ENCODE results near the gene KLHL21. TPM values are rescaled to one million over a fixed set of nuclear protein-coding genes. Genes with fewer than 3 reads are reported as not detected.

The KLHL21 gene
- total RNA-seq, 2 donors from 2014 or later, result 10.9 to 13.2 TPM

DNA sequence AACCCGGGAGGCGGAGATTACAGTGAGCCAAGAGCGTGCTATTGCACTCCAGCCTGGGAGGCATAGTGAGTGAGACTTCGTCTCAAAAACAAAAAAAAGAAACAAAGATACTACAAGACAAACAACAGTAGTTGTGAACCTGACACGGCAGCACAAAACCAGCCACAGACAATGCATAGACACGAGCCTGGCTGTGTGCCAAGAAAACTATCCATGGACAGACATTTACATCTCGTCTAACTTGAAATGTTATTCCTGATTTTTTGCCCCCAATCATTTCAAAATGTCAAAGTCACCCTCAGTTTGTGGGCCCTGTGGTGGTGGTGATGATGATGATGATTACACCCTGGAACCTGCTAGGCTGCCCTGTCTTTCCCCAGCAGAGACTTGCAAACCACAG, 6.3 kb downstream of the KLHL21 start:
- Histone ChIP-seq H3K9me3 (ENCODE audit: control insufficient read depth, low read length) (no peaks in the 10 kb centered on the region), H3K4me3 (ENCODE audit: low read length) (no peak overlapping the region), H3K4me1 (ENCODE audit: control insufficient read depth, insufficient read depth, low read length) (peaks cover 4% of the 10 kb centered on the region), H3K9ac (ENCODE audit: extremely low read depth, low read length, poor library complexity, severe bottlenecking) (no peak overlapping the region), H3K27ac (ENCODE audit: low read depth, low read length) (no peak overlapping the region), H3K27me3 (ENCODE audit: control insufficient read depth, insufficient read depth, low read length, poor library complexity, severe bottlenecking) (no peaks in the 10 kb centered on the region), H3K36me3 (ENCODE audit: control insufficient read depth, insufficient read depth, low read length) (peaks cover 62% of the 10 kb centered on the region)
- TF ChIP-seq, protein P1, sequence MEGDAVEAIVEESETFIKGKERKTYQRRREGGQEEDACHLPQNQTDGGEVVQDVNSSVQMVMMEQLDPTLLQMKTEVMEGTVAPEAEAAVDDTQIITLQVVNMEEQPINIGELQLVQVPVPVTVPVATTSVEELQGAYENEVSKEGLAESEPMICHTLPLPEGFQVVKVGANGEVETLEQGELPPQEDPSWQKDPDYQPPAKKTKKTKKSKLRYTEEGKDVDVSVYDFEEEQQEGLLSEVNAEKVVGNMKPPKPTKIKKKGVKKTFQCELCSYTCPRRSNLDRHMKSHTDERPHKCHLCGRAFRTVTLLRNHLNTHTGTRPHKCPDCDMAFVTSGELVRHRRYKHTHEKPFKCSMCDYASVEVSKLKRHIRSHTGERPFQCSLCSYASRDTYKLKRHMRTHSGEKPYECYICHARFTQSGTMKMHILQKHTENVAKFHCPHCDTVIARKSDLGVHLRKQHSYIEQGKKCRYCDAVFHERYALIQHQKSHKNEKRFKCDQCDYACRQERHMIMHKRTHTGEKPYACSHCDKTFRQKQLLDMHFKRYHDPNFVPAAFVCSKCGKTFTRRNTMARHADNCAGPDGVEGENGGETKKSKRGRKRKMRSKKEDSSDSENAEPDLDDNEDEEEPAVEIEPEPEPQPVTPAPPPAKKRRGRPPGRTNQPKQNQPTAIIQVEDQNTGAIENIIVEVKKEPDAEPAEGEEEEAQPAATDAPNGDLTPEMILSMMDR (conservative IDR thresholded peaks at IDR 0.05), result no peak
- no peak for DNase-seq
- Mint-ChIP-seq H3K4me1 (peaks cover 8% of the 10 kb centered on the region), H3K27me3 (ENCODE audit: insufficient read depth) (no peaks in the 10 kb centered on the region), H3K36me3 (ENCODE audit: low read depth) (peaks cover 34% of the 10 kb centered on the region), H3K4me3 (no peak overlapping the region), H3K9me3 (no peaks in the 10 kb centered on the region), H3K27ac (no peak overlapping the region)
- WGBS, 2 experiments (ENCODE audit: insufficient coverage in 1 of 2, insufficient read length in 1 of 2), result 96 to 98% methylated on average over 4 to 7 of the region's 7 CpGs

GRCh38 chr1:6594977-6595740, 7.5 kb downstream of the KLHL21 start:
- H3K4me3 Mint-ChIP-seq, result no peak overlapping the region
- TF ChIP-seq, protein P1 (conservative IDR thresholded peaks at IDR 0.05), result no peak
- Histone ChIP-seq H3K4me1 (ENCODE audit: control insufficient read depth, insufficient read depth, low read length) (peaks cover 4% of the 10 kb centered on the region), H3K9me3 (ENCODE audit: control insufficient read depth, low read length) (no peaks in the 10 kb centered on the region), H3K36me3 (ENCODE audit: control insufficient read depth, insufficient read depth, low read length) (peaks cover 69% of the 10 kb centered on the region), H3K4me3 (ENCODE audit: low read length) (no peak overlapping the region), H3K9ac (ENCODE audit: extremely low read depth, low read length, poor library complexity, severe bottlenecking) (no peak overlapping the region), H3K27me3 (ENCODE audit: control insufficient read depth, insufficient read depth, low read length, poor library complexity, severe bottlenecking) (no peaks in the 10 kb centered on the region), H3K27ac (ENCODE audit: low read depth, low read length) (no peak overlapping the region)
- WGBS, 2 experiments (ENCODE audit: insufficient coverage in 1 of 2, insufficient read length in 1 of 2), result 91 to 94% methylated on average over 11 of the region's 11 CpGs
- DNase-seq, result peak; percentile 25
- H3K27me3 Mint-ChIP-seq (ENCODE audit: insufficient read depth), result no peaks in the 10 kb centered on the region
- H3K9me3 Mint-ChIP-seq, result no peaks in the 10 kb centered on the region
- peaks cover 38% of the 10 kb centered on the region for H3K36me3 Mint-ChIP-seq (ENCODE audit: low read depth)
- peaks cover 2% of the 10 kb centered on the region for H3K4me1 Mint-ChIP-seq
- H3K27ac Mint-ChIP-seq, result no peak overlapping the region

- Histone ChIP-seq H3K9ac (ENCODE audit: extremely low read depth, low read length, poor library complexity, severe bottlenecking) (no peak overlapping the region), H3K36me3 (ENCODE audit: control insufficient read depth, insufficient read depth, low read length) (peaks cover 65% of the 10 kb centered on the region), H3K27me3 (ENCODE audit: control insufficient read depth, insufficient read depth, low read length, poor library complexity, severe bottlenecking) (no peaks in the 10 kb centered on the region), H3K4me3 (ENCODE audit: low read length) (no peak overlapping the region), H3K27ac (ENCODE audit: low read depth, low read length) (no peak overlapping the region), H3K4me1 (ENCODE audit: control insufficient read depth, insufficient read depth, low read length) (no peaks in the 10 kb centered on the region), H3K9me3 (ENCODE audit: control insufficient read depth, low read length) (no peaks in the 10 kb centered on the region)
- H3K9me3 Mint-ChIP-seq, result no peaks in the 10 kb centered on the region
- peaks cover 45% of the 10 kb centered on the region for H3K36me3 Mint-ChIP-seq (ENCODE audit: low read depth)
- no peak overlapping the region for H3K4me3 Mint-ChIP-seq
- no peak for DNase-seq
- no peaks in the 10 kb centered on the region for H3K27me3 Mint-ChIP-seq (ENCODE audit: insufficient read depth)
- WGBS, 2 experiments (ENCODE audit: insufficient coverage in 1 of 2, insufficient read length in 1 of 2), result 94 to 98% methylated on average over 14 to 15 of the region's 15 CpGs
- TF ChIP-seq, protein P1 (conservative IDR thresholded peaks at IDR 0.05), result no peak
- no peaks in the 10 kb centered on the region for H3K4me1 Mint-ChIP-seq
- H3K27ac Mint-ChIP-seq, result no peak overlapping the region
These were observed 8.9 kb downstream of the KLHL21 start for GRCh38 chr1:6593810-6594209.
